Fibroblast of lung (primary cell): ENCODE data around the gene CLIP1. TPM values are rescaled to one million over a fixed set of nuclear protein-coding genes. Genes with fewer than 3 reads are reported as not detected.

ENCODE experiments used
- DNase-seq, 2 donors: peaks; one replicate each; pipeline versions ENCODE4 v3.0.0 to v3.0.0-alpha.2; 2010; ENCODE audit warnings: low read depth in 2 of 2
- H2AFZ ChIP-seq: 2 replicates; pipeline ENCODE4 v1.5.1; 2012; ENCODE audit warnings: low read length, control low read depth, inconsistent platforms
- H3K27ac ChIP-seq: 2 replicates; pipeline ENCODE4 v1.5.1; 2011; ENCODE audit warnings: low read length, control low read depth; ENCODE audit not compliant: insufficient read depth
- H3K27me3 ChIP-seq: 2 replicates; pipeline ENCODE4 v1.5.1; 2011; ENCODE audit warnings: mild to moderate bottlenecking, low read length; ENCODE audit not compliant: control insufficient read depth, insufficient read depth
- H3K36me3 ChIP-seq: 2 replicates; pipeline ENCODE4 v1.5.1; 2011; ENCODE audit warnings: low read length; ENCODE audit not compliant: control insufficient read depth, insufficient read depth
- H3K4me1 ChIP-seq: 2 replicates; pipeline ENCODE4 v1.5.1; 2011; ENCODE audit warnings: low read length; ENCODE audit not compliant: control insufficient read depth, insufficient read depth; ENCODE audit errors: extremely low read depth
- H3K4me2 ChIP-seq: 2 replicates; pipeline ENCODE4 v1.5.1; 2011; ENCODE audit warnings: low read length, control low read depth; ENCODE audit not compliant: insufficient read depth; ENCODE audit errors: extremely low read depth
- H3K4me3 ChIP-seq, 4 experiments: fragments of 200-600 bp in 1 of 4; sonication (generic) in 1 of 4; replicated peaks in 1 of 4; 2 replicates each; pipeline ENCODE4 v1.5.1; 2011 to 2016; ENCODE audit warnings: low read length in 4 of 4, low read depth in 3 of 4, mild to moderate bottlenecking in 3 of 4, control low read depth in 2 of 4, inconsistent platforms in 1 of 4, mixed read lengths in 1 of 4; ENCODE audit not compliant: insufficient read depth in 1 of 4; ENCODE audit errors: control extremely low read depth in 1 of 4
- H3K79me2 ChIP-seq: 2 replicates; pipeline ENCODE4 v1.5.1; 2012; ENCODE audit warnings: mild to moderate bottlenecking, low read length, inconsistent platforms; ENCODE audit not compliant: control insufficient read depth, insufficient read depth
- H3K9ac ChIP-seq: 2 replicates; pipeline ENCODE4 v1.5.1; 2011; ENCODE audit warnings: mild to moderate bottlenecking, low read length, control low read depth; ENCODE audit not compliant: insufficient read depth
- H3K9me3 ChIP-seq: 2 replicates; pipeline ENCODE4 v1.5.1; 2012; ENCODE audit warnings: low read depth, low read length; ENCODE audit not compliant: control insufficient read depth, insufficient read depth
- H4K20me1 ChIP-seq: 2 replicates; pipeline ENCODE4 v1.5.1; 2011; ENCODE audit warnings: low read length; ENCODE audit not compliant: control insufficient read depth, insufficient read depth; ENCODE audit errors: extremely low read depth
- CTCF ChIP-seq, 2 donors: IDR thresholded peaks in 1 of 2; conservative IDR thresholded peaks in 1 of 2; 1 replicate in 1 of 2; 2 replicates in 1 of 2; pipeline ENCODE4 v1.5.1; 2011 to 2012; ENCODE audit warnings: low read length in 2 of 2, control low read depth in 1 of 2, inconsistent platforms in 1 of 2, low read depth in 1 of 2, mild to moderate bottlenecking in 1 of 2
- EZH2 ChIP-seq: IDR thresholded peaks from 2 replicates; pipeline ENCODE4 v1.5.1; 2012; ENCODE audit warnings: low read length, control low read depth, mild to moderate bottlenecking; ENCODE audit errors: missing control alignments
- polyA plus RNA-seq, 2 donors: library from polyadenylated mRNA; depleted of rRNA in 1 of 2; stranded (reverse) in 1 of 2; unstranded in 1 of 2; fragments of >200 nt; gene quantifications; 2 replicates each; pipeline ENCODE4 v1.2.1, GENCODE V29; 2011 to 2012; ENCODE audit warnings: missing spikeins in 1 of 2
- total RNA-seq: library from RNA; depleted of rRNA; stranded (reverse); fragments of >200 nt; gene quantifications from 2 replicates; pipeline ENCODE4 v1.2.1, GENCODE V29; 2014

CLIP1 gene
- total and polyA plus RNA-seq, 2 donors (not counting 1 experiment from before 2014, with no cell fraction given), result 75.5 to 147 TPM

DNA sequence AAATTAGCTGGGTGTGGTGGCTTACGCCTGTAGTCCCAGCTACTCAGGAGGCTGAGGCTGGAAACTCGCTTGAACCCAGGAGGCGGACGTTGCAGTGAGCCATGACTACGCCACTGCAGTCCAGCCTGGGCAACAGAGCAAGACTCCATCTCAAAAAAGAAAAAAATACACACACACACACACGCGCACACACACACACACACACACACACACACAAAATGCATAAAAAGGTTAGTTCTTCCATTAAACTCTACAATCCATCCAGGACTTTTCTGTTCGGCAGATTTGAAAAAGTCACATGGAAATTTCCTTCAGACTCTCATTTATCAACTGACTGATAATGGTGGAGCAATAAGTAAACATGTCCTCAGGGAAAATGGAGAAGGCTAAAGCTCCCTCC is 147.0 kb downstream of the CLIP1 start:
- Histone ChIP-seq H3K27me3 (no peaks in the 10 kb centered on the region), H3K9ac (no peak overlapping the region), H3K4me1 (no peaks in the 10 kb centered on the region), H3K36me3 (peaks cover 10% of the 10 kb centered on the region), H3K4me3 (no peak overlapping the region), H3K4me2 (no peak overlapping the region), H4K20me1 (no peaks in the 10 kb centered on the region), H3K27ac (no peak overlapping the region), H3K9me3 (no peaks in the 10 kb centered on the region), H3K79me2 (no peaks in the 10 kb centered on the region), H2AFZ (no peak overlapping the region)
- no peak for DNase-seq
- TF ChIP-seq EZH2 (no peak), CTCF (conservative IDR thresholded peaks at IDR 0.05 in 1 of 2, IDR thresholded peaks at IDR 0.05 in 1 of 2; ENCODE audit: low read depth in 1 of 2, low read length in 2 of 2) (no peak)

DNA sequence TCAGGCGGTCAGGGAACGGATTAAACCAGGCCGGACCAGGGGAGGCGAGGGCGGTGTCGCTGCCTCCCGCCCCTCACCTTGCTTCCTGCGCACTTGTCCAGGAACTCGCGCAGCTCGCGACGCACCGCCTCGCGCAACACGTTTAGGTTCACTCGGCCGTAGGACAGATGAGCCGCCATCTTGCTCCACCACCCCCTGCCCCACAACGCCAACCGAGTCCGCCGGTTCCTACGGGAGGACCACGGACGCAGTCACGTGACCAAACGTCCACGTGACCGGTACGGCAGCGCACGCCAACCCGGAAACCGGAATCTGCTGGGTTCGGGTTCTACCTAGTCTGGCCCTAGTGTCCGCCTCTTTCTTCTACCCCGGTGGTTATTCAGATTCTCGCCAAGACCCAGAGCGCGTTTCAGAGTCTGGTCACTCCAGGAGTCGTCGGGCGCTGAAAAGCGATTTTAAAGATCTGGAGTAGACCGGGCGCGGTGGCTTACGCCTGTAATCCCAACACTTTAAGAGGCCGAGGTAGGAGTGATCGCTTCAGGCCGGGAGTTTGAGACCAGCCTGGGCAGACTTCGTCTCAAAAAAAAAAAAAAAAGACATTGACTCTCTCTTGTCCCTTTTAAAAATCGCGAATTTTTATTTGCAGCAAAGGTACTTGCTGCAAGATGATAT is 156.1 kb downstream of the CLIP1 start, which contains the start of gene VPS33A:
TSS of gene VPS33A (minus strand) at position 265 of the 672 bp plus-strand sequence. CDS start at position 179, 86 bp downstream.
- Histone ChIP-seq H3K9ac (peak within 1 kb of the TSS; percentile 71), H3K27me3 (no peaks in the 10 kb centered on the region), H4K20me1 (no peaks in the 10 kb centered on the region), H3K79me2 (peaks cover 10% of the 10 kb centered on the region), H3K4me3 (peak within 1 kb of the TSS; percentile 70 to 99 (median 86)), H2AFZ (peak within 1 kb of the TSS; percentile 92), H3K4me2 (peak within 1 kb of the TSS; percentile 92), H3K4me1 (peaks cover 2% of the 10 kb centered on the region), H3K9me3 (no peaks in the 10 kb centered on the region), H3K27ac (peak within 1 kb of the TSS; percentile 62), H3K36me3 (no peaks in the 10 kb centered on the region)
- DNase-seq, result peak; percentile 98 to 99
- TF ChIP-seq EZH2 (no peak), CTCF (conservative IDR thresholded peaks at IDR 0.05 in 1 of 2, IDR thresholded peaks at IDR 0.05 in 1 of 2; ENCODE audit: low read depth in 1 of 2, low read length in 2 of 2) (no peak)

GRCh38 chr12:122265886-122266229 is 156.6 kb downstream of the CLIP1 start:
- Histone ChIP-seq H3K79me2 (peaks cover 10% of the 10 kb centered on the region), H3K4me3 (peak overlapping the region; percentile 70 to 99 (median 86)), H4K20me1 (no peaks in the 10 kb centered on the region), H3K27ac (peak overlapping the region; percentile 62), H2AFZ (peak overlapping the region; percentile 92), H3K4me2 (peak overlapping the region; percentile 86), H3K27me3 (no peaks in the 10 kb centered on the region), H3K4me1 (peaks cover 2% of the 10 kb centered on the region), H3K36me3 (no peaks in the 10 kb centered on the region), H3K9me3 (no peaks in the 10 kb centered on the region), H3K9ac (peak overlapping the region; percentile 71)
- peak in 1 of 2 donors; percentile 36 for DNase-seq
- no peak for TF ChIP-seq EZH2
- TF ChIP-seq CTCF (conservative IDR thresholded peaks at IDR 0.05 in 1 of 2, IDR thresholded peaks at IDR 0.05 in 1 of 2; ENCODE audit: low read depth in 1 of 2, low read length in 2 of 2), result no peak
